HepG2 (cell line): ENCODE results near the gene TSKU. TPM values are rescaled to one million over a fixed set of nuclear protein-coding genes. Genes with fewer than 3 reads are reported as not detected.

ENCODE experiments used
- CEBPG ChIP-seq: IDR thresholded peaks from 2 replicates; pipeline ENCODE4 v1.6.1; 2016
- FOSL2 ChIP-seq: sonication (generic); formaldehyde crosslinking; IDR thresholded peaks from 2 replicates; pipeline ENCODE4 v1.4.0; 2020; ENCODE audit warnings: missing genetic modification reagents
- FOXA1 ChIP-seq, 2 experiments: fragments of 450-650 bp in 1 of 2; sonication (generic) in 1 of 2; formaldehyde crosslinking in 1 of 2; IDR thresholded peaks; 2 replicates each; pipeline versions ENCODE4 v1.4.0 to v1.6.1; 2016 to 2020; ENCODE audit warnings: missing genetic modification reagents in 1 of 2
- GATAD2A ChIP-seq: IDR thresholded peaks from 2 replicates; pipeline ENCODE4 v1.6.1; 2016
- HNF4A ChIP-seq: sonication (generic); formaldehyde crosslinking; IDR thresholded peaks from 2 replicates; pipeline ENCODE4 v1.4.0; 2020; ENCODE audit warnings: missing genetic modification reagents
- KDM6A ChIP-seq: IDR thresholded peaks from 2 replicates; pipeline ENCODE4 v1.6.1; 2016; ENCODE audit warnings: low read depth
- MAFG ChIP-seq: sonication (generic); formaldehyde crosslinking; IDR thresholded peaks from 2 replicates; pipeline ENCODE4 v1.5.1; 2020; ENCODE audit warnings: mild to moderate bottlenecking, missing genetic modification reagents
- MBNL3 ChIP-seq: fragments of 250-450 bp; sonication (Bioruptor Pico); conservative IDR thresholded peaks from 2 replicates; pipeline ENCODE4 v1.8.0; 2022; ENCODE audit warnings: mild to moderate bottlenecking, inconsistent platforms
- SOX6 ChIP-seq, 2 experiments: fragments of 450-650 bp in 1 of 2; sonication (generic) in 1 of 2; formaldehyde crosslinking in 1 of 2; IDR thresholded peaks; 2 replicates each; pipeline versions ENCODE4 v1.4.0 to v1.6.1; 2017 to 2020; ENCODE audit warnings: antibody characterized with exemption in 1 of 2, mild to moderate bottlenecking in 1 of 2, missing genetic modification reagents in 1 of 2
- YY1 ChIP-seq: IDR thresholded peaks from 2 replicates; pipeline ENCODE4 v1.6.1; 2011; ENCODE audit warnings: low read length, low read depth, moderate library complexity, mild to moderate bottlenecking; ENCODE audit not compliant: insufficient read depth, insufficient replicate concordance
- ZBTB10 ChIP-seq: sonication (generic); formaldehyde crosslinking; IDR thresholded peaks from 2 replicates; pipeline ENCODE4 v1.4.0; 2020; ENCODE audit warnings: missing genetic modification reagents, borderline replicate concordance
- ZFP90 ChIP-seq: sonication (generic); formaldehyde crosslinking; IDR thresholded peaks from 2 replicates; pipeline ENCODE4 v1.8.0; 2022; ENCODE audit warnings: missing genetic modification reagents, mild to moderate bottlenecking, inconsistent platforms, borderline replicate concordance
- ZFP91 ChIP-seq: sonication (generic); formaldehyde crosslinking; IDR thresholded peaks from 2 replicates; pipeline ENCODE4 v1.9.0; 2022; ENCODE audit warnings: missing genetic modification reagents, mild to moderate bottlenecking, borderline replicate concordance
- ZNF562 ChIP-seq: sonication (generic); formaldehyde crosslinking; IDR thresholded peaks from 2 replicates; pipeline ENCODE4 v1.8.0; 2022; ENCODE audit warnings: missing genetic modification reagents, borderline replicate concordance
- ZNF687 ChIP-seq: sonication (generic); formaldehyde crosslinking; IDR thresholded peaks from 2 replicates; pipeline ENCODE4 v1.5.1; 2020; ENCODE audit warnings: mild to moderate bottlenecking, missing genetic modification reagents, moderate library complexity
- polyA plus RNA-seq, 8 experiments: library from polyadenylated mRNA; depleted of rRNA in 3 of 8; stranded (reverse) in 7 of 8; unstranded in 1 of 8; fragments of >200 nt; fragmentation: Illumina TruSeq in 4 of 8; extraction: Trizol in 4 of 8; gene quantifications; 2 replicates each; pipeline versions ENCODE4 v1.2.1 to v1.2.3, GENCODE V29; 2011 to 2016; ENCODE audit warnings: low read depth in 4 of 8, missing spikeins in 1 of 8, mixed read lengths in 1 of 8; ENCODE audit not compliant: insufficient read depth in 1 of 8
- total RNA-seq, 5 experiments: library from RNA; depleted of rRNA; stranded (reverse); fragments of >200 nt; fragmentation: Illumina TruSeq; extraction: Trizol; gene quantifications; 2 replicates each; pipeline ENCODE4 v1.2.3, GENCODE V29; 2016; ENCODE audit warnings: low read depth in 1 of 5
- TF ChIP-seq, protein P1 (sequence below): sonication (generic); IDR thresholded peaks from 2 replicates; pipeline ENCODE4 v1.6.1; 2016; ENCODE audit warnings: low read depth, borderline replicate concordance
- TF ChIP-seq, protein P2 (sequence below): sonication (generic); formaldehyde crosslinking; IDR thresholded peaks from 2 replicates; pipeline ENCODE4 v1.5.0; 2020; ENCODE audit warnings: missing genetic modification reagents
- TF ChIP-seq, protein P3 (sequence below): sonication (generic); formaldehyde crosslinking; IDR thresholded peaks from 2 replicates; pipeline ENCODE4 v1.5.0; 2020; ENCODE audit warnings: missing genetic modification reagents, mild to moderate bottlenecking, borderline replicate concordance

Gene TSKU
- total and polyA plus RNA-seq, 2 of the 13 experiments (the other 11 are each of a cell fraction or from before 2014, with no cell fraction given): 20.3 to 21.4 TPM

DNA sequence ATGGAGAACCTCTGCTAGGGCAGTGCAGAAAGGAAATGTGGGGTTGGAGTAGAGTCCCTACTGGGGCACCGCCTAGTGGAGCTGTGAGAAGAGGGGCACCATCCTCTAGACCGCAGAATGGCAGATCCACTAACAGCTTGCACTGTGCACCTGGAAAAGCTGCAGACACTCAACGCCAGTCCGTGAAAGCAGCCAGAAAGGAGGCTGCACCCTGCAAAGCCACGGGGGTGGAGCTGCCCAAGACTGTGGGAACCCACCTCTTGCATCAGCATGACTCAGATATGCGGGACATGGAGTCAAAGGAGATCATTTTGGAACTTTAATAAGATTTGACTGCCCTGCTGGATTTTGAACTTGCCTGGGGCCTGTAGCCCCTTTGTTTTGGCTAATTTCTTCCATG is 8.7 kb downstream of the TSKU start (continued):
- TF ChIP-seq ZBTB10 (CRISPR knock-in tag) (peak; percentile 69; the same call in 1 of the 2 replicates), HNF4A (no peak), ZFP91 (CRISPR knock-in tag) (no peak), GATAD2A (CRISPR knock-in tag) (0 out of 2 replicates have a peak, but pooled peaks have one; percentile 7), ZNF562 (CRISPR knock-in tag) (no peak), YY1 (no peak), CEBPG (CRISPR knock-in tag) (peak; percentile 38; the same call in 1 of the 2 replicates), ZFP90 (CRISPR knock-in tag) (no peak), MAFG (CRISPR knock-in tag) (no peak), MBNL3 (no peak), ZNF687 (0 out of 2 replicates have a peak, but pooled peaks have one; percentile 12), FOSL2 (CRISPR knock-in tag) (peak; percentile 69), KDM6A (CRISPR knock-in tag) (no peak), FOXA1 (IDR thresholded peaks at IDR 0.05) (no peak), FOXA1 (CRISPR knock-in tag; IDR thresholded peaks at IDR 0.05) (no peak), SOX6 (IDR thresholded peaks at IDR 0.05) (no peak), SOX6 (CRISPR knock-in tag; IDR thresholded peaks at IDR 0.05) (0 out of 2 replicates have a peak, but pooled peaks have one; percentile 7)
- TF ChIP-seq, protein P1, sequence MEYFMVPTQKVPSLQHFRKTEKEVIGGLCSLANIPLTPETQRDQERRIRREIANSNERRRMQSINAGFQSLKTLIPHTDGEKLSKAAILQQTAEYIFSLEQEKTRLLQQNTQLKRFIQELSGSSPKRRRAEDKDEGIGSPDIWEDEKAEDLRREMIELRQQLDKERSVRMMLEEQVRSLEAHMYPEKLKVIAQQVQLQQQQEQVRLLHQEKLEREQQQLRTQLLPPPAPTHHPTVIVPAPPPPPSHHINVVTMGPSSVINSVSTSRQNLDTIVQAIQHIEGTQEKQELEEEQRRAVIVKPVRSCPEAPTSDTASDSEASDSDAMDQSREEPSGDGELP: 0 out of 2 replicates have a peak, but pooled peaks have one; percentile 89
- TF ChIP-seq, protein P2, sequence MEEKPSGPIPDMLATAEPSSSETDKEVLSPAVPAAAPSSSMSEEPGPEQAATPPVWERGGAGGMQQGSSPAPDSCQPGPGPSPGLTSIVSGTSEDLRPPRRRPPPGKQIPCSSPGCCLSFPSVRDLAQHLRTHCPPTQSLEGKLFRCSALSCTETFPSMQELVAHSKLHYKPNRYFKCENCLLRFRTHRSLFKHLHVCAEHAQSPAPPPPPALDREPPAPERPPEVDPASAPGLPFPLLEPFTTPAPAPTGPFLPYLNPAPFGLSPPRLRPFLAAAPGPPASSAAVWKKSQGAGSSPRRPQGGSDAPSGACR: no peak
- TF ChIP-seq, protein P3, sequence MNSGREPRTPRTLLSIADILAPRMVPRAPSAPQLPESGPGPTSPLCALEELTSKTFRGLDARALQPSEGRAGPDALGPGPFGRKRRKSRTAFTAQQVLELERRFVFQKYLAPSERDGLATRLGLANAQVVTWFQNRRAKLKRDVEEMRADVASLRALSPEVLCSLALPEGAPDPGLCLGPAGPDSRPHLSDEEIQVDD (CRISPR knock-in tag): no peak
- TF ChIP-seq, all 625 proteins: peak for 10
